NCI-H526 treated with DMSO at 0.1 percent for 48 hours (cell line): ENCODE data around the gene SLC40A1.
A peak's percentile ranks its signal among the peaks of the same experiment; 100 is the strongest.

Experiments
- DNase-seq: peaks from one replicate; lab custom pipeline; 2025; lab: John Stamatoyannopoulos, UW

SLC40A1 gene

DNA sequence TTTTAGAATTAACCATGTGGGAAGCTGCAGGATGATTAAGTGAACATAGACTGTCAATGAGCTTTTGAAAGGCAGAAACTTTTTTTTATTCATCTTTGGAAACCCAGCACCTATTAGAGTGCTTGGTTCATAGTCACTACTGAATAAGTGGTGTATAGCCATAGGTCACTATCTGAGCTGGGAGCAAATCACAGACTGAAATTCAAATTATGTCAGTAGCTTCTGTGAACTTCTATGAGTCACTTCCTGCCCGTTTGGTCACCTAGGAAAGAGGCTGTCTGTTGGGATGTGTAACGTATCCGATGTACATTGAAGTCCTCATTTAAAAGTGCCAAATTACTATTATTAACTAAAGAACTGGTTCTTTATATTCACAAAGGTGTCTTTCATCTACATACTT is 20.5 kb upstream of the SLC40A1 start:
- no peak for DNase-seq

DNA sequence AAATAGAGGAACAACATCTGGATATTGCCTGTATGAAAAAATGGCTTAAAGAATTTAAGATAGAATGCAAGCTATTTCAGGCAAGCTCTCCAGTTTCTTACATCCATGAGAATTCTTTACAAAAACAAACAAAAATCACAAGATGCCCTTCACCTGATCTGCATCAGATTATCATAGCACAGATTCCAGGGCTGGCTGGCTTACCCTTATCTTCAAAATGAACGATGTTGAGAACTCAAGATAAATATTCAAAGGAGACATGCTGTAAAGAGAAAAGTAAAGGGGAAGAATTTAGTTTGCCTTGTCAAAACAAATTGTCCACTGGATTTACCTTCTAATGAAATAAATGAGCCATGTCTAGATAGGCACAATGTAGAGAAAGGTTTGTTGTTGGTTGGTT is 18.7 kb upstream of the SLC40A1 start:
- DNase-seq: no peak

DNA sequence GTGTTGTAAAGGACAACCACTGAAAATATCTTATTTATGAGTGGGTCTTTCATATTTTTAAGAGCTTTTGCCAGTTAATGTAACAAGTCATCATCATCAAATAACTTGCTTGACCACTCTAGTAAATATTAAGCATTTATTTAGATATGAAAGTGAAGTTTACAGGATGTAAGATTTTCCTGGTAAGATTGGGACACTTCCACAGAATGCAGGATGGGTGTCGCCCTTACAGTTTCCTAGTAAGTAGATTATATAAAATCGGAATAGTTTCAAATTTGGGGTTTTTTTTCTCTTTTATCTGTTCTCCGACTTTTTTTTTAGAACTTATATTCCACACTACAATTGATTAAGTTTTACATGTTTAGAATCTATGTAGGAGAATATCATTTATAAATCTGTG is 14.8 kb upstream of the SLC40A1 start:
- no peak for DNase-seq

DNA sequence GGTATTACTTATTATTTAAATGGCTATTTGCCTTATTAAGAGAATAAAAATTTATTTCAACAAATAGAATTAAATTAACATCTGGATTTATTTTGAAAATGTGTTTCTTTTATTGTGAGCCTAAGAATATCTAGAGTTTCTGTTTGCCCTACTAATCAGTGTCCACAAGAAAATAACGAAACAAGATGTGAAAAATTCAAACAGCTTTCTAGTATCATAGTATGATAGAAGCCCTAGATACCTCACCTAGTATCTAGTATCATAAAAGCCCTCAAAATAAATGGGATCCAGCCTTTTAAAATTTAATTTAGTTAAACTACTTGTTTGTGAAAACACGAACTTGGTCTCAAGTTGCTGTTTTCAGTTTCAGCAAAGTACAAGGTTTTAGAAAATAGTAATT is 13.7 kb upstream of the SLC40A1 start:
- no peak for DNase-seq

DNA sequence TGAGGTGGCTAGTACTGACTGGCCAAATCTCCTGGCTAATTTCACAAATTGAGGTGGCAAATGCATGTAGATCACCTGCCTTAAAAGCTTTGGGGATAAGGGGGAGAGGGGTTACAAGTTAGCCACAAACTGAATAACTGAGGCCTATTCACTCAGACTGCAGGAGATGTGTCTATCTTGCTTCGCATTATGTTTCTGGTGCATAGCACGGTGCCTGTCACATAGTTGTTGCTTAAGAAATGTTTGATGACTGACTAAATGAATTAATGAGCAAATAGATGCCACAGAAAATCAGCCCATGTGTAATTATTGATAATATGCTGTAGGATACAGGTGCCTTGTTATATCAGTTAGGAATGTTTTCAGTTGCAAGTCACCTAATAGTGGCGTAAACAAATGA is 12.5 kb upstream of the SLC40A1 start:
- no peak for DNase-seq

DNA sequence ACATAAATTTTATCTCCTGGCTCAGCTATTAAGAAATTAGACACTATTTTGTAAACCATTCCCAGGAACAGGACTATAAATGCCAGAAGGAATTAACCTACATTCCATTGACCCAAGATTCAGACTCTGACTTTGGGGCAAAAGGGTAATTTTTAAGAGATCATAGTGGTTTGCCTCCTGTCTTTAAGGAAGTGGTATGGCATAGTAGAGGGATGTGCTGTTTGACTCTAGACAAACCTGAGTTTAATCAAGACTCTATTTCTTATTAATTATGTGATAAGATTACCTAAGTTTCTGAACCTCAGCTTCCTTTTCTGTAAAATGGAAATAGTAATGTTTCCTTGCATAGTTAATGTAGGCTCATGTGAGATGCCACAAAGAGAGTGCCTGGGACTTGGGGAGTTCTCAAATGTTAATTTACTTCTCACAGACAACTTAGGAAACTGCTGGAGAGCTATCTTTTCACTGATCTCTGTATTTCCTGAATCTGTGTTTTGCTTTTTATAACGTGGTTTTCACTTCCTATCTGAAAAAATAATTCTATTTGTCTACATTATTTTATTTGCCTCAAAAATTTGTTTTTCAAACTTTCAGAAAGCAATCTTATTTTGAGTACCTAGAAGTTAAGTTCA is 11.9 kb upstream of the SLC40A1 start:
- DNase-seq: no peak

DNA sequence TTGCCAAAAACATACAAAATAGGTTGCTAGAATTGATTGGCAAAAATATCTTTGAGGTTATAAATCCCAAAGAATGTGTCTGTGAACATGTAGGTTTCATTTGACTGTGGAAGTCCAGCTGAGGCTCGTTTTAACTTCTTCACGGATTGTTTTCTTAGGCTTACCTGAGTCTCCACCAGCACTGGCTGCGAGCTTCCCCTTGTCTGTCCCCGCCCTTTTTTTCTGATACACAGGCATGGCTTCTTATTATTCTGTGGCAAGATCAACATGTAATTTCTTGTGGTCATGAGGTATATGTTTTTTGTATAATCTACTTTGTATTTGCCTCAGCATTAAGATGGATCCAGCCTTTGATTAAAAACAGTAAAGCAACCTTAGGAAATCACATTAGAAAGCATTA is 7.2 kb upstream of the SLC40A1 start:
- no peak for DNase-seq

DNA sequence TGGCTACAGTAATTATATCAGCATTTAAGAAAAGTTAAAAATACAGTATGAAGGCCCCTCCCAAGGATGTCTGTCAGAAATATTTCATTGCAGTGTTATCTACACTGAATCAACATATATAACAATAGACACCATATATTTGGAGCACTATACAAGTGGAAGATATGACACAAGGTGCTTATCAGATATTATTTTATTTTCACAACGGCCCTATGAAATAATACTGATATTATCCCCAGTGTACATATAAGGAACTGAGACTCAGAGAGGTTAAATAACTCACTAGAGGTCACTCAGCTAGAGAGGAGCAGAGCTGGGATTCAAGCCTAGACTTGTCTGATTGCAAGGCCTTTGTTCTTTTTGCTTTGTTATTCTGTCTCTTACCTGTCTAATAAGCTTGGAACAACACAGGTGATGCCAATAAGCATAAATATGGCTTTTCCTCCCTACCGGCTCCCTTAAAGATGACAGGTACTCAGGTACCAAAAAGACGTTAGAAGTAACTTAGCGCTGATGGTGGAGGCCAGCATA is 4.7 kb upstream of the SLC40A1 start:
- no peak for DNase-seq

DNA sequence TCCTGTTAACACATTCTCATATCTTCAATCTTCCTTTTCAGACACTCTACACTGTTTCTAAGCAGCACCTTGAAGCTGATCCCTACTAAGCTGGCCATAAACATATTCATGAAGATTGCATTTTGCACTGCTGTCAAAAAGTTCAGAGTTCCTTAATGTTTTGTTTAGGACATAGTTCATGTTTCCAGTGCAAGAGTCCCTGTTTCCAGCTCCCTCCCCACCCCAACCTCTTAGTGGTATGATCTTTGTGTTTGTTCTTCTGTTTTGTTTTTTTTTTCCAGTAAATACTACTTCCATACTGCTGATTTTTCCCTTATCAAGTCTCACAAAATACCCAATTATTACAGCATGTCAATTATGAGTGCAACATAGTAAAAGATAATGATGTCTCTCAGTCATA is 4.1 kb upstream of the SLC40A1 start:
- DNase-seq: no peak

DNA sequence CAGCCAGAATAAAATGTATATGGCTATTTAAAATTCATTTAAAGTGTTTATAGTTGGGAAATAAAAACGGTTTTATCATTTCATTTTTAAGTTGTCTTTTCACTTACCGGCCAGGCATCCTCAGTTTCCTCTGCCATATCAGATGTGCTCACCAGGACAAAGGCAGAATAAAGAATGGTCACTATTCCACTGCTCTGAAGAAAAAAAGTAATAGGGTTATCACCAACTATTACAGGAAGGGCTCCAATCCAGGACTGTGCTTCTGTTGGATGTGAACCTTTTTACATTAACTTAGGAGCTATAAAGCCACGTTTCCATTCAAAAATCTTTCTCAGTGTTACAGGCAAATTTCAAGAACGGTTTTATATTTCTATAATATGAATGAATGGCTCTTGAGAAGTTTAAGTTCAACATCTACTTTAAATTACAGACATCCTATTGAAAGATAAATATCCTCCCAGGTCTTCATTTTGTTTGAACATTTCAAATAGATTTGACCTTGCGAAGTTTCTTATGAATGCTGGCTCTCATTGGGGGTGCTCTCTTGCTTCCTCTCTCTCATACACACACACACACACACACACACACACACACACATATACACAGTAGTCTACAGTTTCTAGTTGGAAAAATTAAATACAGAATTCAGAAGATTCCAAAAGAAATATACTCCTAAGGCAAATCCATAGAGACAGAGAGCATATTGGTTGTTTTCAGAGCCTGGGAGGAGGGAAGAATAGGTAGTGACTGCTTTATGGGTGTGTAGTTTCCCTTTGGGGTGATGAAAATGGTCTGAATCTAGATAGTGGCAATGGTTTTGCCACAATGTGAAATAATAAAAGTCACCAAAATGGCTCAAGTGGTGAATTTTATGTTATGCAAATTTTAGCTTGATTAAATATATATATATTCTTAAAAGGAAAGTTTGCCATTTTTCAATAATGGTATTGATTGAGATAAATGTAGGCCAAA is 2.9 kb upstream of the SLC40A1 start:
- DNase-seq: no peak

DNA sequence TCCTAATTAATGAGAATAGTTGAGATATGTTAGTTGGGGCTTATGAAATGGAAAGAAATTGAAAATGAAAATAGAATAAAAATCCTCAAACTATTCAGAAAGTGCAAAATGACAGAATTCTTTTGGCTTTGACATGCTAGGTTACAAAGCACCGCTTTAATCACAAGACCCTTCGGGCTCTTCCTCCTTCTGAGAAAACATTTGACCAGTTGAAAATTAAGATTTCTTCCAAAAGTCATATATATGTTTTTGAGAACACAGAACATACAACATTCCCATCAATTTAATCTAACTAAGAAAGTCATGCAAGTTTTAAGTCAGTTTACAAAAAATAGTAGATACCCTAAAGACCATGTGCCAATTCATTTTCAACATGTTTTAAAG is 2.2 kb upstream of the SLC40A1 start:
- DNase-seq: no peak

DNA sequence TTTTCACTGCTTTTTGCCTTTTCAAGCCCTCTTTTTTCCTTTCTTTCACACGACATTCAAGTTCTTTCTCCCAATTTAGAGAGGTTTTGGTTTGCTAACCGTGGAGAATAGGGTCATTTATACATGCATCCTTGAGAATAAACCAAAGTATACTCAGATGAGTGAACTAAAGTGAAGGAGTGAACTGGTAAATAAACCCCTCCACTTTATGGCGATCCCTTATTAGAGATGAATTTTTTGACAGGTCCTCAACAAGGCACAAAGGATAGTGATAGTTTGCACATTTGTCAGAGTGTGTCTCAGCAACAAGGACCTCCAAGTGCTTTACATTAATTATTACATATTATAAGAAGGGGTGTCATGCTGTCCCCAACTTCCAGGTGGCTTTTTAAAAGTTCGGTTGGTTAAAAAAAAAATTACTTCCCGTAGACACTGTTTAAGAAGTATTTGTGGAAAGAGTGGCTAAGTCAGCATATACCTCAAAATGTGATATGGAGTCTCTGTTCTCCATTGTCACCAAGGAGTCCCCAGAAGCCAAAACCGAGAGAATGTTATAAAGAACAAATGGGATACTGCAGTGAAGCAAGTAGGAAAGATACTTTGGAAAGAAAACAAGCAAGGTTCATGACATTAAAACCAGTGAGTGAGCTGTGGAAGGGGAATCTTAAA is 1.7 kb upstream of the SLC40A1 start:
- DNase-seq: no peak

DNA sequence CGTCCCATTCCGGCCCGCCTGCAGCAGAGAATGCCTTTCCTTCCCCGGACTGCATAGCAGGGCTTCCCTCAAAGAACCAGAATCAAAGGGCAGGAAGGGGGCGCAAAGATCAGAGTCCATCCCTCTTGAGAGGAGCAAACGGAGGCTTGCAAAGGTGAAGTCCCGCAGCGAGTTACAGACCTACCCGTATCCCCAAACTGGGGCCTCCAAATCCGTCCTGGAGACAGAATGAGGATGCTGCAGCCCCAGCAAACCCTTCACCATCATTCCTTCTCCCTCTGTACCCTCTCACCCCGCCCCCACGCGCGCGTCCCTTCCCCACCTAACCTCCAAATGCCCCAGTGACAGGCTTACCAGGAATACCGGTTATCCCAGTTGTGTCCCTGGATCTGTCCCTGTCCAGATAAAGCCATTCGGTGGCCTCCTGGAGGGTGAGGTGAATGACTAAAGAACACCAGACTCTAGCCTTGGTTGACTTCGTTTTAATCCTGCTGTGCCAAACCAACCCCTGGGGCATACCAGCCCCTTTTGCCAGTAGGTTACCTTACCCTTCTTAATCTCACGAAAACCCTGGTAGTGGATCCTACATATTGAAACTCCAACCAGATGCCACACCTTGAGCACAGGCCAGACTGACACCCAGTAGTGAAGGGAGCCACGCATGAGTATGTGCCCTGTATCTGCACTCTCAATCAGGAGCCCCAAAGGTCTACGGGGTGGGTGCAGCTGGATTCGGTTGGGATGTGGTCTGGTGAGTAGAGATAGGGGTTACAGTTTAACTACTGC is 961 bp upstream of the SLC40A1 start:
- no peak for DNase-seq

DNA sequence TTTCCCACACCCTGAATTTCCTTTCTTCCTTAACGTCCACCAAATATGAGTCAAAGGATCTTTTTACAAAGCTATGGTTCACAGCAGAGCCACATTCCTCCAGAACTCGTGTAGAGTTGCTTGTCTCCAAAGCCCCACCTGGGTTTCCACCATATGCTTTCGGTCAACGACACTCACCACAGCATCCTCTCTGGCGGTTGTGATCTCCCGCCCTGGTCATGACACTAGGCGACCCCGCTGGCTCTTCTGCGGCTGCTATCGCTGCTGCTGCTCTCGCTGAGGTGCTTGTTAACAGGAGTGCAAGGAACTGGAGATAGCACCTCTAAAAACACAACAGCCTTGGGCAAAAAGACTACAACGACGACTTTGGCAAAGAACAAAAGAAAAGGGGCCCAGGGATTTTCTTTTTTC is 340 bp downstream of the SLC40A1 start:
- DNase-seq: peak; percentile 65

DNA sequence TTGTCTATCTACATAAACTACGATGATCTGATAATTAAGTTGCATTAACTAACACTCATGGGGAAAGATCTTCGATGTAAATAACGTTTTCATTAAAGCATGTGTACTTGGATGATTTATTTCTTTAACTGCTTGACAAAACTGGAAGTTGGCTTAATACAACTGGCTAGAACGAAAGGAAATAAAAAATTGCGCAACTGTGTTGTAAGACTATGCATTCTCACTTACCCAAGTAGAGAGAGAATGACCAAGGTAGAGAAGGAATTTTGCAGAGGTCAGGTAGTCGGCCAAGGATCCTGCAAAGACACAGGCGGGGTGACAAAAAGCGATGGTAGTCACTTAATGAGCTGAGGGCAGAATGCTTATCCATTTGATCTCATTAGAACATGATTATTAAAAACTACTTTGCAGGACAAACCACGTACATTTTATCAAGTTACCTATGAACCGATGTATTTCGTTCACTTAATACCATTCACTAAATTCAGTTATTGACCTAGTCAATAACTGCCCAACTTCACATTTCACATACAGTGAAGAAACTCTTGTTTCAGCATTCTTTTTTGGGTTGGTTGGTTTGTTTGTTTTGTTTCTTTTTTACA is 900 bp downstream of the SLC40A1 start:
- no peak for DNase-seq

DNA sequence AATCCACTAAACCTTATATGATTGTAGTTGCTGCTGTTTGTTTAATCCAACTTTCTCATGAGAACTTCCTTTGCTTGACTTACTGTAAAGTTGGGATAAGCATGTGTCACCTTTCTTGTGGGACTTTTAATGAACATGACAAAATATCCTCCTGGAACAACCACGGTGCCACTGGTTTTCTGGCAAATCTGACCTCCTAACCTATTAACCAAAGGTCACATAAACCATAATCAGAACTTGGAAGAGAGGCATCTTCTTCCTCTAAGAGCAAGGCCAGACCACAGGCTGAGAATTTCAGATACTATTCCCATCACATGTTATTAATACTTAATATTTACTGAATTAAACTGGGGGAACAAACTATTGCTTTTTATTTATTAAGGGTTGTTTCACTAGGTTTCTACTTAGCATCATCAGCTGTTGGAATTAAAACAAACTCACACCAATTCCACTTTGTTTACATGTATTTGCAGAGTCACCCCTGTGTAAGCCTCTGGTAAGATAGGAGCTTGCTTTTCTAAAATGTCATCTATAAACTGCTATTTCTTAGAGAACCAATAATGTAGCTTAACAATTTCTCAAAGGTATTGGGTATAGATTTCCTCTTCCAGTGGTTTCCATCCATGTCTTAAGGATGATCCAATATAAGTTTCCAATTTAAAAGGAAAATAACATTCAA is 2.2 kb downstream of the SLC40A1 start:
- no peak for DNase-seq

DNA sequence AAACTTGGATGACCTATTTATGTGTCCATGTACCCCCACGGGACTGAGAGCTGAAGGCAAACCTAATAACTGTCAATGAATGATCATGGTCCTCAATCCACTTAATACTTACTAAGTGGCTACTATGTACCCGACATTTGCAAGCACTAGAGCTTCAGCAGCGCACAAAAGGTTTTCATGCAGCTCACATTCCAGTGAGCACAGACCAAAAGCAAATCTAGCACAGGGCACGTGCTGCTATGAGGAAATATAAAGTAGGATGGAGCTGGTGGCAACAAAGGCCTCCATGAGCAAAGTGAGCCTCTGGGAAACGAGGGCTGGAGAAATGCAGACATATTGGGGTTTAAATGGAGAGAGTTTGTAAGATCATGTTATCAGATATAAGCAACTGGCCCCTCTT is 3.5 kb downstream of the SLC40A1 start:
- DNase-seq: no peak

DNA sequence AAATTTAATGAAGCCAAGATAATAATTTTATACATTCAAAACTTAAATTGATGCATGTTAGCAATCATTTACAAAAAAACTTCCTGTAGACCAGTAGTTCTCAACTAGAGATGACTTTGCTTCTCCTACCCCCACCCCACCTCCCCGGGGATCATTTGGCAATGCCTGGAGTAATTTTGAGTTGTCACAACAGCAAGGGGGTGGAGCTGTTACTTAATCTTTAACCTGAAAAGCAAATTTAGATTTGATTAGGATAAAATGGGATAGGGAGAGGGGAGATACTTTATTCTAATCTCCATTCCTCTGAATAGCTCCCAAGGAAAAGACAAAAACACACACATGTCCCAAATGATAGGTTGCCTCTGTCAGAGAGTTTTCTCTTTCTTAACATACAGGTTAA is 4.2 kb downstream of the SLC40A1 start:
- no peak for DNase-seq

DNA sequence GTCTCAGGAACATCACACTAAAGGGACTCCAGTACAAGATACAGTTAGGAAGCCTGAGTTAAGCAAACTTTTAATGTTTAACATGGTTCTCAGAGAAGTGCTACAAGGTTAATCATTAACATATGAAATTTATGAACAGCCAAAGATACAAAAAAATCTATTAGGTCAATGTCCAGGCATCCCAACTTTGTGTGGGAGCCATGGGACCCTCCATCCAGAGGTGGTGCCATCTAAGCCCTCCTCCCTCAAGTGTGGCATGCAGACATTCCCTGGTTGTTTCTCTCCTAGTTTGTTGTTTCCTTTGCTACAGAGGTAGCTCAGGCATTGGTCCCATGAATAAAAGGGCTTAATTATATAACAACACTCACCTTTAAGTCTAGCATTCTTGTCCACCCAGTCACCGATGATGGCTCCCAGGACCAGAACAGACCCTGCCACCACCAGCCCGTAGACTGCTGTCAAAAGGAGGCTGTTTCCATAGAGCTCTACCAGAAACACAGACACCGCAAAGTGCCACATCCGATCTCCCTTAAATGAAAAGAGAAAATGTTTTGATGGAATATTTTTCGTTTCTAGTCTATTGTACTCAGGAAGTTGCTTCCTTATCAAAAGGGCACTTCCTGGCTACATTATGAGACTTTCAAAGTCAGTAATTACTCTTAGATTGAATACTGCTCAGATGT is 5.7 kb downstream of the SLC40A1 start:
- DNase-seq: no peak

DNA sequence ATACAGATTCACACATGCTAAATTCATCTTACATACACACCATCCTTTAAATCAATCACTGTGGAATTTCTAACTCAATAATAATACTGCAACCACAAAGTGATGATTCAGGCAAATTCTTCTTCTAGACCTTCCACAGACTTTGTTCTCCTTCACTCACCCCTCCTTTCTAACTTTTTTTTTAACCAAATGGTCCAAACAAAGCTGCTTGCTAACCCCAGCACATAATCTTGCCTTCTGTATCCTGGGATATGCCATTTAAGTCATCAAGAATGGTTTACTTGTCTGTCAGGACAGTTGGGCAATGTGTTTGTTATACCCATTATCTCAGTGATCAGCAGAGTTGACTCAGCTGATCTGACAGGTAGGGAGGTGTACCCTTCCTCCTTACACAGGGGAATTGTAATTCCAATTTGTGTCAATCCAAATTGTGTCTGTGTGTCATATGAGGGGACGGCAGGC is 10.0 kb downstream of the SLC40A1 start:
- DNase-seq: no peak
